Measurements from ENCODE around the gene ANKS6.

ANKS6 gene

GRCh38 chr9:98767915-98768314, 28.4 kb downstream of the ANKS6 start:
- DNase-seq: no peak

DNA sequence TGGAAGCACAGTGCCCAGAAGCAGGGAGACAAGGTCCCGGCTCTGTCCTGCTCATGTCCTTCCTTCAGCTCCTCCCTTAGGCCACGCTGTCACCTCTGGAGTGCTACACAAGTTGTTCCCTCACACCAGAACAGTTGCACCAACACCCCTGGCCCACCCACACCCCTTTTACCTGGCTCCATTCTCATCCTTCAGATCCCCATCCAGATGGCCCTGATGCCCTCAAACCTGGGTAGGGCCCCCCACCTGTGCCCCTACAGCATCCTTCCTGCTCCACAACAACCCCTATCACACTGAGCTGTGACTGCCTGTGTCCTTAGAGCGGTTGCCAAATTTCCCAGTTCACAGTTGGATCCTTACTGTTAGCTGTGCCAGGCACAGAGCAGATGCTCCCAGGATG, 29.2 kb downstream of the ANKS6 start:
- DNase-seq: no peak

- no peak for DNase-seq
Observed at GRCh38 chr9:98766586-98766985, 29.8 kb downstream of the ANKS6 start.

- DNase-seq: no peak
Observed at GRCh38 chr9:98765256-98765655, 31.1 kb downstream of the ANKS6 start.

DNA sequence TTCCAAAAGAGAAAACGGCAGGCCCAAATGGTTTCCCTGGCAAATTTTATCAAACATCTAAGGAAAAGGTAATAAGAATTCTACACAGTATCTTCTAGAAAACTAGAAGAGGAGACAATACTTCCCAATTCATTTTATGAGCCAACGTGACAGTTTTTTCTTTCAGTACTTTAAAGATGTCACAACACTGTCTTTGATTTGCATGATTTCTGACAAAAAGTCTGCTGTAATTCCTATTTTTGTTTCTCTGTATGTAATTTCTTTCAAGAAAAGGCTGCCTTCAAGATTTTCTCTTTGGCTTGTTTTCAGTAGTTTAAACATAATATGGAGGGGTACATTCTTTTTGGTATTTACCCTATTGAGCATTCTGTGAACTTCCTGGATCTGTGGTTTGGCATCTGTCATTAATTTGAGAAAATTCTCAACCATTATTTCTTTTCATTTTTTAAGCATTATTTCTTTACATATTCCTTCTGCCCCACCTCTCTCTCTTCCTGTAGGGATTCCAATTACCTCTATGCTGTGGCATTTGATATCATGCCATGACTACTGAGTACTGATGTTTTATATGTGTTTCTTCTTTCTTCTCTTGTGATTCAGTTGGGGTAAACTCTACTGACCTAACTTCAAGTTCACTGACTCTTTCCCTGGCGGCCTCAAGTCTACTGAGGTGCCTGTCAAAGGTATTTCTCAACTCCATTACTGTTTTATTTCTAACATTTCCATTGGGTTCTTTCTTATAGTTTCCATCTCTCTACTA, 32.2 kb downstream of the ANKS6 start:
- no peak for DNase-seq

DNA sequence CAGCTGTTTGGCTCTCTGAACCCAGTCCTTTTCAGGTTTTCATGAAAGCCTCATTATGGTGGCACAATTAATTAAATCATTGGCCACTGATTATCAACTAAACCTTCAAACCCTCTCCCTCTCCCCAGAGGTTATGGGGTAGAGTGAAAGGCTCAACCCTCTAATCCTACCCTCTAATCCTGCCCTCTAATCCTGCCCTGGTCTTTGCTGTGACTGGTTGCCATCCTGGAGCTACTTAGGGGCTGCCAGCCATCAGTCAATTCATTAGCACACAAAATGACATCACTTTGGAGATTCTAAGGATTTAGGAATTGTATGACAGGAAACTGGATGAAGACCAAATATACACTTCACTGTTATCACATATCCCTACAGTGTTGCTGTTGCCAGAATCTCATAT, 36.1 kb downstream of the ANKS6 start:
- DNase-seq: no peak

DNA sequence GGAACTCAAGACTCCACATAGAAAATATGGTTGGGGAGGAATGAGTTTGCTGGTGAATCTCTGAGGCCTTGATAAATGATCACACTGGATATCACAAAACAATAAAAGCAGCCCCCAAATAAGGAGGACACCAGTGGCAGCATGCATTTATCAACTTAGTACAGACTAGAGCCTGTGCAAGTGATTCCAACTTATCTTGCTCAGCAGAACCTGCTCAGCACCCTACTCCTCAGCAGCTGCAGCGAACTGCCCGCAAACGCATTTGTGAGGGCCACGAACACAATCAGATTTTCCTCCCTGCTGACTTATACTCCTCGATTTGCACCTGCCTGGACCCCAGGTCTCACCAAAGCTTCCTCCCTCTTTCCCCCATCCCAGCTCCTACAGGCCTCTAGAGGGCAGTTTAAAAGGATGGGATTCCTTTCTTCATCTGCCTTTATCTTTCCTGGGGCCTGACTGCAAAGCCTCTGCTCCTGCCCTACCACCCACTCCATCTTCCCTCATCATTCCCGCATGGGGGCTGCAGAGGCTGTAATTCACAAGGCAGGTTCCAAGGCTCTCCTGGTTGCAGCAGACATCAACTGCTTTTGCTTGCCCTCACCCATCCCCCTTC, 41.2 kb downstream of the ANKS6 start:
- DNase-seq: no peak

DNA sequence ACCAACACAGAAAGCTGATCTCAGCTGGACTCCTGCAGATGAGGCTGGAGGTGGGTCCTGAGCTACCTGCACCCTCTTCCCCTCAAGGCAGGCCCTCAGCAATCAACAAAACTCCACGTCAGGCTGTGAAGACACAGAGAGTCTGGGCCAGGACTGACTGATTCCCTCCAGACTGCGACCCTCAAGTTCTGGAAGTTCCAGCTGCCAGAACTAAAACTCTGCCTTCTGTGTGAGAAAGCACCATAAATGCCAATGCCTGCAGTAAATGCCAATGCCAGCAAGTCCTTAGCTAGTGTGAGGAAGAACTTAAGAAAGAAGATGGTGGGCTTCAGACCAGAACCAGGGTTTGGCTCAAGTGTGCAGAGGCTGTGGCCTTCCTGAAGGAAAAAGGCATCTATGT, 45.1 kb downstream of the ANKS6 start:
- DNase-seq: no peak

DNA sequence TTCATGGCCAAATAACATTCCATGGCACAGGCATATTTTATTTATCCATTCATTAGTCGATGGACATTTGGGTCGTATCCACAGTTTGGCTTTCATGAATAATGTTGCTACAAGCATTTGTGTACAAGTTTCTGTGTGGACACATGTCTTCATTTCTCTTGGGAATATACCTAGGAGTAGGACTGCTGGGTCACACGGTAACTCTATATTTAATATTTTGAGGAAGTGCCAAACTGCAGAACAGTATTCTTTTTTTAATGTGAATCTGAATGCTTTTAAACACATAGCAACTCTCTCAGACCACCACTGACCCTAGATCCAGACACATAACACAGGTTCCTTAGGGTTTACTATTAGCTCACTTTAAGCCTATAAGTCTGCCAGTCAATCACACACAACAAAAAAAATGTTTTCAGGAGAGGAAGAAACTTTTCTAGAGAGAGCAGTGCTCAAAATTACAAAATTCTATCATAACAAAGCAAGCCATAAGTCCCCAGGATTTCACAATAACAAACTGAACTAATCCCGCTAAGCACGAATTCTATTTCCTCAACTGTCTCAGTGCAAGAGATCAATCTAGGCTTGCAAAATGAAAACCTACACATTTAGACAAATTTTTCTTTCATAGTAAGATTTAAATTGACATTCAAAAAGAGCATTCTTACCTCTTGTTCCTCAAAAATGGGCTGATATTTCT, 45.8 kb downstream of the ANKS6 start:
- DNase-seq: no peak

GRCh38 chr9:98747476-98747875, 48.9 kb downstream of the ANKS6 start:
- no peak for DNase-seq

DNA sequence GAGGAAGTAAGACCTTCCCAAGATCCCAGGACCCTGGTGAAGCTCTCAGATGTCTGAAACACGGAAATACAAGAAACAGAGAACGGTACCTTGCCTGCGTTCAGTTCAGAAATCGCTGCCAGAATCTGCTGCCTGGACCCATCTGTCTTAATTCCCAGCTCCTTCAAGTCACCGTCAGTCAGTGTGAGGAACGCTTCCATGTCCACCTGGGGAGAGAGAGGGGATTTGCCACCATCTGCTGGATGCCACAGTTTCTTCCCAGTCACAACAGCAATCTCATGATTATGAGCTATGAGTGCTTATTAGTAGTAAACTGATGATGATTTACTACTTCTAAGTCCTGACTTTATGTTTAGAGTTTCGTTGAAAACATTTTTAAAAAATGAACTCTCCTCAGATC, 50.9 kb downstream of the ANKS6 start:
- DNase-seq: no peak

DNA sequence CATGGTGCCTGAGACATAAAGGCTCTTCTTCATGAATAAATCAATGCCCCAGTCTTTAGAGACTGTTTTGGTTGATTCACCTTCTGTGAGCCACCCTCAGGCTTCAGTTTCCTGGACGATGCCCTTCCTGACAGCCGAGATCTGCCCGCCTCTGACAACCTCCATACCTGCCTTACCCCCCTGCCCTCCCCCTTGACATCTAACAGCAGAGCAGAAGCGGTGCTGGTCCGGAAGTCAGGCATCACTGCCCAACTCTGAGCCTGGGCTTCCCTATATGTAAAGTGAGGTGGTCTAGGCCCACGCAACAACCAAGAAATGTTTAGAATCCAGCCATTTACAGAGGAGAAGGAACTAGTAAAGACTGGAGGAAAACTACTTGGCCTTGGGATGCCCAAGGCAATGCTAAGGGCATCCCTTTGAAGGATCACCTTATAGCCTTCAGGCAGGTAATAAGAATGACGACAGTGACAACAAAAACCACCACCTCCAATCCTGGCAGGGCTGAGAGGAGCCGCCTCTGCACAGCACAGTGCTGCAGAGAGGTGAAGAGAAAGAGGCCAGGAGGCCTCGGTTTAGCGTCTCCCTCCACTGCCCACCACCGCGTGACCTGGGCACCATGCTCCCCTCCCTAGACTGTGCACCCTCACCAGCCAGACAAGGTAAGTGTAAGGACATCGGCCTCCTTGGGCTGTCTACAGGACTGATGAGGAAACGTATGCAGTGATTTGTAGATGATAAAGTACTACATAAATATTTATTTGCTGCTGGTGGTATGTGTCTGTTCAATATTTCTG, 52.3 kb downstream of the ANKS6 start:
- no peak for DNase-seq

DNA sequence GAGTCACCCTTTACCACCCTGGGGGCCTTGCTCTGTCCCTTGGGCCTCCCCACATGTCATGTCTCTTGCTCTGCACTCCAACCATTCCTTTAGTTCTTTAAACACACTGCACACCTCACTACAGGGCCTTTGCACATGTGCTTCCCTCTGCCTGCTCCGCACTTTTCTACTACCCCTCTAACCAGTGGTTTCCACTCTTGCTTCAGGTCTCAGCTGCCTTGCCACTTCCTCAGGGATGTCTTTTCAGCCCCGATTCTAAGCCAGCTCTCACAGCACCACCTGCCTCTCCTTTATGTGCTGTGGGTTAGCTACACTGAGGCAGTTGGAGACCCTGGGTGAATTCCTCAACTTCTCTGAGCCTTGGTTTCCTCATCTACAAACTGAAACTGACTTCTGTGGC, 53.0 kb downstream of the ANKS6 start:
- DNase-seq: no peak

DNA sequence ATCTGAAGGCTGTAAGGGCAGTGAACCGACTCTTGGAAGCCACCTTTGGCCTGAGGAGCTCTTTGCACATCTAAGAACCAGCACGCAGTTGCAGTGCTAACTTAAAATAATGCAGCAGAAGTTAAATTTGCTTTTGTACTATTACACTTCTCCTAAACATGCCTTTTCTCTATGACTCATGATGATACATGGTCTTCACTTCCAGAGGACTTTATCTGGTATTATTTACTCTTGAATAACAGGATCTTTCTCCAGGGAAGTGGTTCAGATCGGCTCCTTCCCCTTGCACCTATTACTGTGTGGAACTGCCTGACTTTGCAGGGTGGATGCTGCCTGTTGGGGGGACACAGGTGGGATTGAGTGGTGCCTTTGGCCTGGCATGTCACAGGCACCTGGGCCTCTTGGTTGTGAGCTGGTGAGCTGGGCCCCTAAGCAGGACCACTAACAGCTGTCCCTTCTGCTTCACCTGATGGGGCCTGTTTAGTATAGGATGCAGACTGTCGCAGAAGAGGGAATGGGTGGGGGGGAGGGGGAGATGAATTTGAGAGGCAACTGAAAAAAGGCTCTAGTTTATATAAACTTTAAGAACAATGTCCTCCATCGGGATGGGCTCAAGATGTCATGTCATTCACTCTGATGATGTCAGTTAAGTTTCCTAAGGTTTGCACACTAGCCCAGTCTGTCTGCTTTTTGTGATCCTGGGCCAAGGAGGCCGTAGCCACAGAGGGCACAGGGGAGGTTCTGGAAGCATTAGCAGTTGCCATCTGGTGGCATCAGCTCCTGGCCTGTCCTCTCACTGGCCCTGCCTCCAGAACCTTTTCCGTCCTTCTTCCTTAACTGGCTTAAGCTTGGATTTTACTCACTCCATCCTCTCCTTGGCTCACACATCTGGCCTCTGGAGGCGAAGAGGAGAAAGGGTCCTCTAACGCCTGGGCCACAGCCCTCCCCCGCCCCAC, 53.8 kb downstream of the ANKS6 start:
- no peak for DNase-seq

DNA sequence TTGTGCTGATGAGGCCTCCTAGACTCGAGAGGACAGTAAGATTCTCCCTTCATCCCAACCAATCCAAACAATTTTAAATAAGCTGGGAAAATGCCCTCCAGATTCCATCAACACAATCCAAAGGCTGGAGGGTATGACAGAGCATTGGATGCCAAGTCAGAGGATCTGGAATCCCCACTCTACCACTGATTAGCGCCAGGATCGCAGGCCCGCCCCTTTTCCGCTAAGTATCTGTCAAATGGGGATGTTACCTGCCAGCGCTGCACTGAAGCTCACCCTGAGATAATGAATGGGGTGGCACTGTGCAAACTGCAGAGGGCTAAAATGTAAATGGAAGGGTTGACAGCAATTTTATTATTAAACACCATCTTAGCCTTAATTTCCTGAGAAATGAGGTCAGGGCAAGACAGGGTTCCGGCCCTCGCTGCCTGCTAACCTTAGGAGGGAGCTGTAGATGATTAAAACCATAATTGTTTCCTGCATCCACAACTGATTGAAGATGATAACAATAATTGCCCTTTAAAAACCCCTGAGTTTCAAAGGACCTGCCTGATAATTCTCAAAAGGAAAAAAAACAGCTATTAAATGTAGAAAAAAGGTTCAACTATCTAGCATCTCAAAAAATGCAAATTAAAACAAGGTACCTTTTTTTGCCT, 56.0 kb downstream of the ANKS6 start:
- DNase-seq: no peak

DNA sequence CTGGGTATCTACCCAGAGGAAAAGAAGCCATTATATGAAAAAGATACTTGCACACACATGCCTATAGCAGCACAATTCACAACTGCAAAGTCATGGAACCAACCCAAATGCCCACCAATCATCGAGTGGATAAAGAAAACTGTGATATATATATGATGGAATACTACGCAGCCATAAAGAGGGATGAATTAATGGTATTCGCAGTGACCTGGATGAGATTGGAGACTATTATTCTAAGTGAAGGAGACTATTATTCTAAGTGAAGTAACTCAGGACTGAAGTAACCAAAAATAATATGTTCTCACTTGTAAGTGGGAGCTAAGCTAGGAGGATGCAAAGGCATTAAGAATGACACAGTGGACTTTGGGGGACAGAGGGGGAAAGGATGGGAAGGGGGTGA, 57.6 kb downstream of the ANKS6 start:
- no peak for DNase-seq

GRCh38 chr9:98736226-98736625, 60.1 kb downstream of the ANKS6 start:
- DNase-seq: no peak

DNA sequence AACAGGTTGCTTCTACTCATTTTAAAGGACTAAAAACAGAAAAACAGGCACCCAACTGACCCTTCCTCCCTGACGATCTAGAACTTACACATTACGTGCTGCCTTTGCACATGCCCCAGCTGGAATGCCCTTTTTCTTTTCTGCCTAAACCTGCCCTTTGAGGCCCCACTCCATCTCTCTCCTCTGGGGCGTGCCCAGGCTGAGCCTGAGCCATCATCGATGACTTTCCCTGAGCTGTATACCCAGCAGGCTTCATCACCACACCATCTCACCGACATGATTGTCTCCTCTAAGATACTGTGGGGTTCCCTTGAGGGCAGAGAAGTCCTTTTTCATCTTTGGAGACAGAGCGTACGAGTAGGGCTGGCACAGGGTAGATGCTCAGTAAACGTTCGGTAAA, 63.6 kb downstream of the ANKS6 start:
- no peak for DNase-seq

DNA sequence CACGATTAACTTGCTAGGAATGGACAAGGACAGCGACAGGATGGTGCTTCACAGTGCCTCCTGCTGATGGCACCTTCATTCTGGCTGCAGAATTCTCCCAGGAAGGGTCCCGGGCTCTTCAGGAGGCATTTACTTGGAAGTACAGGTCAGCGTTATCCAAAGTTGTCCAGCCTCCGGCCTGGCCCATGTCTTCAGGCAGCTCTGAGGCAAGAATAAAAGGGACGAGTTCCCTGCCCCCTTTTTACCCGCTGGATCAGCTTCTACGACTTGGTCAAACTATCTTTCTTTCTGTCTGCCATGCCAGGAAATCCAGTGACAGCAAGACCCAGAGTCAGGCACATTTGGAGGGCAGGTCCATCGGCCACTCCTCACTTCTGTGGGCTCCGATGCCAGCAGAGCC, 64.3 kb downstream of the ANKS6 start:
- no peak for DNase-seq

- DNase-seq: no peak
Observed at GRCh38 chr9:98730871-98731270, 65.5 kb downstream of the ANKS6 start.

DNA sequence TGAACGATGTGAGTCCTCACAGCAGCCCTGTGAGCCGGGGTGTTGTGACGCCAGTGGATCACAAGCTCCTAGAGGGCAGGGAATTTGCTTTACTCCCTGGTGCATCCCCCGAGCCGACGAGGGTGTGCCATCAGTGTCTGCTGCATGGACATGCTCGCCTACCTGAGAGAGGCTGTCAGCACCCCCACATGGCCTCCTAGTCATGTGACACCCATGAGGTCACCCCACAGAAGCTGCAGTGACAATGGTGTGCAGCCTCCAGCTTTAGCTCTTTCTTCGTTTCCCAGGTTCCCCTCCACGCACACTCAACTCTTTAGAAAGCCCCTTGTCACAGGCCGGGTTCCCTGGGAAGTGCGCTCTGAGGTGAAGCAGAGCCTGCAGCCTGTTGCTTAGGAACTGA, 67.9 kb downstream of the ANKS6 start:
- DNase-seq: no peak

DNA sequence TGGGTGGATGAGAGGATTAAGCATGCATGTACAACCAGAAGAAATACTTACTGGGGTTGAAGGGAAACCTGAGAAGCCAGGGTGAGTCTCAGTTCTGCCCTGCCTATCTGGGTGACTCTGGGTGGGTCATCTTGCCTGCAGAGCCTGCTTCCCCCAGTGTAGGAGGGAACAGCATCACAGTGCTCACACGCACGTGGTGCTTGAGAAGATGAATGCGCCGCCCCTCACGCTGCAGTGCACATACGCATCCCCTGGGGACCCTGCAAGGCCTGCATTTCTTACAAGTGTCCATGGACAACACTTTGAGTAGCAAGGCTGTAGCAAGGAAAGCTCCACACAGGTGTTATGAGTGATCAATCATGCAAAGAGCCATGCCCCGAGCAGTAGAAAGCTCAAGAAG, 68.9 kb downstream of the ANKS6 start:
- no peak for DNase-seq

Data from GDM1 (cell line).